ENCODE data around the gene C1orf56. TPM values are rescaled to one million over a fixed set of nuclear protein-coding genes. Genes with fewer than 3 reads are reported as not detected.

The C1orf56 gene
- total and polyA plus RNA-seq, 2 of the 13 experiments (the other 11 are each of a cell fraction or from before 2014, with no cell fraction given): 1.5 to 3.2 TPM

DNA sequence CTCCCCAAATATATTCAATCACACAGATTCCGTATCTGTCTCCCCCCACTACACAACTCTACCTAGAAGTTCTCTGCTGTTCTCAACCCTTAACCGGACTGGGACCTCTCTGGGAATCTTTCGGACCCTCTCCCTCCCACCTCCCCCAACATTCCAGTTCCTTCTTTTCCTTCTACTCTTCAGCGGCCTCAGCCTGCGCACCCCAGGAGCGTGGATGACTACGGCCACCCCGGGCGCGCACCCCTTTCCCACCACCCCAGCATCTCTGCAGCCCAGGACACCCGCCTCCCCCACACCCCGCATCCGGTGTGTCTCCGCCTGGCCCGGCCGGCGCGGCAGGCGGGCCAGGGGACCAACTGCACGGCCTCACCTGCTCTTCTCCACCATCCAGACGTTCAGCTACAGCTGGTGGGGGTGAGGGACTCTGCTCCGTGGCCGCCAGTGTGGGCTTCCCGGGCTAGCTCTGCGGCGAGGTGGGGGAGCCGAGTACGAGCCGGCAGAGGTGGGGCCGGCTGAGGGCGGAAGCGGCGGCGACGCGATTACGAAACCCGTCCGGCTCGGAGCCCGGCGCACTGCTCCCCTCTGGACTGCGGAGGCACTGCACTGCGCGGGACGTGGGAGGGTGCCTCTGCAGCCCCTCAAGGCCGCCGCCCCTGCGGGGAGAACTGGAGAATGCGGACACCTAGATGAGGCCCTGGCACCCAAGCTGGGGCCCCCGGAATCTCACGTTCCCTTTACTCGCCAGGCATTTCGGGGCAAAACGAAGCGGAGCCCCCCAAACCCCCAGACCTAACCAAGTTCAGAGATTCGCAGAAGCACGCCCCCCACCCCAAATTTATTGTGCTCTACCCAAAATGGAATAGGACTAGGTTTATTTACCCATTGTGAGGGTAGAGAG is 11.8 kb downstream of the C1orf56 start, which contains the start of gene CDC42SE1 (continued):
- TF ChIP-seq, protein P1, sequence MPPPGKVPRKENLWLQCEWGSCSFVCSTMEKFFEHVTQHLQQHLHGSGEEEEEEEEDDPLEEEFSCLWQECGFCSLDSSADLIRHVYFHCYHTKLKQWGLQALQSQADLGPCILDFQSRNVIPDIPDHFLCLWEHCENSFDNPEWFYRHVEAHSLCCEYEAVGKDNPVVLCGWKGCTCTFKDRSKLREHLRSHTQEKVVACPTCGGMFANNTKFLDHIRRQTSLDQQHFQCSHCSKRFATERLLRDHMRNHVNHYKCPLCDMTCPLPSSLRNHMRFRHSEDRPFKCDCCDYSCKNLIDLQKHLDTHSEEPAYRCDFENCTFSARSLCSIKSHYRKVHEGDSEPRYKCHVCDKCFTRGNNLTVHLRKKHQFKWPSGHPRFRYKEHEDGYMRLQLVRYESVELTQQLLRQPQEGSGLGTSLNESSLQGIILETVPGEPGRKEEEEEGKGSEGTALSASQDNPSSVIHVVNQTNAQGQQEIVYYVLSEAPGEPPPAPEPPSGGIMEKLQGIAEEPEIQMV (CRISPR knock-in tag; IDR thresholded peaks at IDR 0.05; ENCODE audit: low read depth): no peak
- TF ChIP-seq HOXA3 (CRISPR knock-in tag; IDR thresholded peaks at IDR 0.05): peak; percentile 81
- peak; percentile 78 for TF ChIP-seq ASH2L (IDR thresholded peaks at IDR 0.05; ENCODE audit: insufficient read length, low read depth, low read length)
- peak; percentile 38 to 77; a peak in 3 of 4 replicates for TF ChIP-seq POLR2A (IDR thresholded peaks at IDR 0.05; ENCODE audit: insufficient read depth in 1 of 2, low read depth in 2 of 2, low read length in 2 of 2)
- peak; percentile 90; the same call in 1 of the 2 replicates for TF ChIP-seq ZBTB20 (CRISPR knock-in tag; IDR thresholded peaks at IDR 0.05; ENCODE audit: borderline replicate concordance, low read depth)
- peak; percentile 34 for TF ChIP-seq STAG1 (CRISPR knock-in tag; IDR thresholded peaks at IDR 0.05)
- peak; percentile 71; the same call in 1 of the 2 replicates for TF ChIP-seq HIVEP1 (CRISPR knock-in tag; IDR thresholded peaks at IDR 0.05)
- TF ChIP-seq ZNF570 (CRISPR knock-in tag; IDR thresholded peaks at IDR 0.05; ENCODE audit: borderline replicate concordance): peak; percentile 10; the same call in 1 of the 2 replicates
- TF ChIP-seq ZNF749 (CRISPR knock-in tag; IDR thresholded peaks at IDR 0.05; ENCODE audit: borderline replicate concordance): 0 out of 2 replicates have a peak, but pooled peaks have one; percentile 67
- TF ChIP-seq ZNF225 (CRISPR knock-in tag; IDR thresholded peaks at IDR 0.05): peak; percentile 74; the same call in 1 of the 2 replicates
- 0 out of 2 replicates have a peak, but pooled peaks have one; percentile 55 for TF ChIP-seq ZNF343 (CRISPR knock-in tag; IDR thresholded peaks at IDR 0.05)
- TF ChIP-seq, protein P2, sequence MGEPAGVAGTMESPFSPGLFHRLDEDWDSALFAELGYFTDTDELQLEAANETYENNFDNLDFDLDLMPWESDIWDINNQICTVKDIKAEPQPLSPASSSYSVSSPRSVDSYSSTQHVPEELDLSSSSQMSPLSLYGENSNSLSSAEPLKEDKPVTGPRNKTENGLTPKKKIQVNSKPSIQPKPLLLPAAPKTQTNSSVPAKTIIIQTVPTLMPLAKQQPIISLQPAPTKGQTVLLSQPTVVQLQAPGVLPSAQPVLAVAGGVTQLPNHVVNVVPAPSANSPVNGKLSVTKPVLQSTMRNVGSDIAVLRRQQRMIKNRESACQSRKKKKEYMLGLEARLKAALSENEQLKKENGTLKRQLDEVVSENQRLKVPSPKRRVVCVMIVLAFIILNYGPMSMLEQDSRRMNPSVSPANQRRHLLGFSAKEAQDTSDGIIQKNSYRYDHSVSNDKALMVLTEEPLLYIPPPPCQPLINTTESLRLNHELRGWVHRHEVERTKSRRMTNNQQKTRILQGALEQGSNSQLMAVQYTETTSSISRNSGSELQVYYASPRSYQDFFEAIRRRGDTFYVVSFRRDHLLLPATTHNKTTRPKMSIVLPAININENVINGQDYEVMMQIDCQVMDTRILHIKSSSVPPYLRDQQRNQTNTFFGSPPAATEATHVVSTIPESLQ (CRISPR knock-in tag; conservative IDR thresholded peaks at IDR 0.05): 0 out of 2 replicates have a peak, but pooled peaks have one; percentile 78
- TF ChIP-seq, protein P3, sequence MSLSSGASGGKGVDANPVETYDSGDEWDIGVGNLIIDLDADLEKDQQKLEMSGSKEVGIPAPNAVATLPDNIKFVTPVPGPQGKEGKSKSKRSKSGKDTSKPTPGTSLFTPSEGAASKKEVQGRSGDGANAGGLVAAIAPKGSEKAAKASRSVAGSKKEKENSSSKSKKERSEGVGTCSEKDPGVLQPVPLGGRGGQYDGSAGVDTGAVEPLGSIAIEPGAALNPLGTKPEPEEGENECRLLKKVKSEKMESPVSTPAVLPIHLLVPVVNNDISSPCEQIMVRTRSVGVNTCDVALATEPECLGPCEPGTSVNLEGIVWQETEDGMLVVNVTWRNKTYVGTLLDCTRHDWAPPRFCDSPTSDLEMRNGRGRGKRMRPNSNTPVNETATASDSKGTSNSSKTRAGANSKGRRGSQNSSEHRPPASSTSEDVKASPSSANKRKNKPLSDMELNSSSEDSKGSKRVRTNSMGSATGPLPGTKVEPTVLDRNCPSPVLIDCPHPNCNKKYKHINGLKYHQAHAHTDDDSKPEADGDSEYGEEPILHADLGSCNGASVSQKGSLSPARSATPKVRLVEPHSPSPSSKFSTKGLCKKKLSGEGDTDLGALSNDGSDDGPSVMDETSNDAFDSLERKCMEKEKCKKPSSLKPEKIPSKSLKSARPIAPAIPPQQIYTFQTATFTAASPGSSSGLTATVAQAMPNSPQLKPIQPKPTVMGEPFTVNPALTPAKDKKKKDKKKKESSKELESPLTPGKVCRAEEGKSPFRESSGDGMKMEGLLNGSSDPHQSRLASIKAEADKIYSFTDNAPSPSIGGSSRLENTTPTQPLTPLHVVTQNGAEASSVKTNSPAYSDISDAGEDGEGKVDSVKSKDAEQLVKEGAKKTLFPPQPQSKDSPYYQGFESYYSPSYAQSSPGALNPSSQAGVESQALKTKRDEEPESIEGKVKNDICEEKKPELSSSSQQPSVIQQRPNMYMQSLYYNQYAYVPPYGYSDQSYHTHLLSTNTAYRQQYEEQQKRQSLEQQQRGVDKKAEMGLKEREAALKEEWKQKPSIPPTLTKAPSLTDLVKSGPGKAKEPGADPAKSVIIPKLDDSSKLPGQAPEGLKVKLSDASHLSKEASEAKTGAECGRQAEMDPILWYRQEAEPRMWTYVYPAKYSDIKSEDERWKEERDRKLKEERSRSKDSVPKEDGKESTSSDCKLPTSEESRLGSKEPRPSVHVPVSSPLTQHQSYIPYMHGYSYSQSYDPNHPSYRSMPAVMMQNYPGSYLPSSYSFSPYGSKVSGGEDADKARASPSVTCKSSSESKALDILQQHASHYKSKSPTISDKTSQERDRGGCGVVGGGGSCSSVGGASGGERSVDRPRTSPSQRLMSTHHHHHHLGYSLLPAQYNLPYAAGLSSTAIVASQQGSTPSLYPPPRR (CRISPR knock-in tag; IDR thresholded peaks at IDR 0.05; ENCODE audit: borderline replicate concordance): no peak
- TF ChIP-seq, protein P4, sequence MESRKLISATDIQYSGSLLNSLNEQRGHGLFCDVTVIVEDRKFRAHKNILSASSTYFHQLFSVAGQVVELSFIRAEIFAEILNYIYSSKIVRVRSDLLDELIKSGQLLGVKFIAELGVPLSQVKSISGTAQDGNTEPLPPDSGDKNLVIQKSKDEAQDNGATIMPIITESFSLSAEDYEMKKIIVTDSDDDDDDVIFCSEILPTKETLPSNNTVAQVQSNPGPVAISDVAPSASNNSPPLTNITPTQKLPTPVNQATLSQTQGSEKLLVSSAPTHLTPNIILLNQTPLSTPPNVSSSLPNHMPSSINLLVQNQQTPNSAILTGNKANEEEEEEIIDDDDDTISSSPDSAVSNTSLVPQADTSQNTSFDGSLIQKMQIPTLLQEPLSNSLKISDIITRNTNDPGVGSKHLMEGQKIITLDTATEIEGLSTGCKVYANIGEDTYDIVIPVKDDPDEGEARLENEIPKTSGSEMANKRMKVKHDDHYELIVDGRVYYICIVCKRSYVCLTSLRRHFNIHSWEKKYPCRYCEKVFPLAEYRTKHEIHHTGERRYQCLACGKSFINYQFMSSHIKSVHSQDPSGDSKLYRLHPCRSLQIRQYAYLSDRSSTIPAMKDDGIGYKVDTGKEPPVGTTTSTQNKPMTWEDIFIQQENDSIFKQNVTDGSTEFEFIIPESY (CRISPR knock-in tag; IDR thresholded peaks at IDR 0.05): 0 out of 2 replicates have a peak, but pooled peaks have one; percentile 29
